NCI-H1436 treated with DMSO at 0.1 percent for 48 hours (cell line): ENCODE data around the gene PDE4D.
"Not testable (repeated sequence)": the region's sequence is repeated elsewhere in the genome, so short reads cannot be mapped to it uniquely, and the experiment has no call there.

Experiments
- DNase-seq: peaks from one replicate; lab custom pipeline; 2025; lab: John Stamatoyannopoulos, UW

The PDE4D gene

GRCh38 chr5:59608745-59609144, 284.8 kb downstream of the PDE4D start:
- DNase-seq = no peak

DNA sequence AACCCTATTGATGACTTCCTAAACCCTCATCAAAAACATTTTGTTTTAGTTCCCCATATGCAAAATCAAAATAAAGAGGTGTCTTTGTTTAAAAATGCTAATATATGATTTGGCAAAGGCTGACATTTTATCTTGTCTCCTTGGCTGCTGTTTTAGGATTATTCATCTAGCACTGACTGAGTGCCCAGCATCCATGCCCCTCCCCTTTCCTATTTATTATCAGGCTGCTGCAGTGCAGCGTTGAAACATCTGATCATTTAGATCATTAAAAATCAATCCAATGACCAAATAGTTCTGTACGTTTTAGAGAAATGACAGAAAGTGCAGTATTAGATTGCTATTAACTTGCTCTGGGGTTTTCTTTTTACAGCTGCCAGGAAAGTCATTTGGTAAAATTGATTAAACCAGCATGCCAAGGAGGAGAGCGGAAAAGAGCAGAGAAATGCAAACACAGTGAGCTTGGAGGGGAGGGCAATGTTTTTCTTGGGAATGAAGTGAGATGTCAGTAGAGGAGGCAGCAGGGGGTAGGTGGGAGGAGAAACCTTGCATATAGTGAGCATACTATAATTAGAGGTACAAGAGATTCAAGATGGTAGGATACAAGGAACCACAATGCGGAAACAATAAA, 286.3 kb downstream of the PDE4D start:
- DNase-seq = no peak

DNA sequence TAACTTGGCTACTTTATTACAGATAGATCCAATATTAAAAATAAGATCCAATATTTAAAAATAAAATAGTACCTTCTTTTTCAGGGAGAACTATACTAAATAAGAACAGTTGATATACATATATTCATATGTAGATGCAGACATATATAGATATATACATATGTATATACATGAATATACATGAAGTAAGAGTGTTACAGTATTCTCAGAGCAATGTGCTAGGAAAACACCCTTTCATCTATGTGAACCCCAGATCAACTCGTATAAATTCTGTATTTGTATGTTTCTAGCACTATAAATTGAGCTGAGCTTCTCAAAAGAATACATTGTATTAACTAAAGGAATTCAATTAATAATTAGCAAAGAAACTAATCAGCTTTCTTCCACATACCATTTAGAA, 287.6 kb downstream of the PDE4D start:
- DNase-seq = no peak

GRCh38 chr5:59604111-59604510, 289.4 kb downstream of the PDE4D start:
- no peak for DNase-seq

DNA sequence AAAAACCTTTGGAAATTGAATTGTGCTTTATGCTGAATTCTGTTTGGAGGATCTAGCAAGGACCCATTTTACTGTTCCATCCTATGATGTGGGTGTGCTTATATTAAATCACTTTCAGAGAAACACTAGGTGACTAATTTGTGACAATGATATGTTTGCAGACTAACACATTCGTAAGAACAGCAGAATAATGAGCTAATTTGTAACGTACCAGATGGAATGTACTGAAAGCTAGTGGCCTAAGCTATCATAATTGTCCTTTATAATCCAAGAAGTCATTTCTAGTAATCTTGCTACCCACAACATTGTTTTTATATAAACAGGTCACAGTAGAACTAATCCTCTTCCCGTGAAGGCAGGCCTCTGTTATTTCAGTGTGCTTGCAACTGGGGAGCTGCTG, 292.5 kb downstream of the PDE4D start:
- peak; percentile 23 for DNase-seq

- no peak for DNase-seq
Observed at GRCh38 chr5:59600153-59600552, 293.4 kb downstream of the PDE4D start.

DNA sequence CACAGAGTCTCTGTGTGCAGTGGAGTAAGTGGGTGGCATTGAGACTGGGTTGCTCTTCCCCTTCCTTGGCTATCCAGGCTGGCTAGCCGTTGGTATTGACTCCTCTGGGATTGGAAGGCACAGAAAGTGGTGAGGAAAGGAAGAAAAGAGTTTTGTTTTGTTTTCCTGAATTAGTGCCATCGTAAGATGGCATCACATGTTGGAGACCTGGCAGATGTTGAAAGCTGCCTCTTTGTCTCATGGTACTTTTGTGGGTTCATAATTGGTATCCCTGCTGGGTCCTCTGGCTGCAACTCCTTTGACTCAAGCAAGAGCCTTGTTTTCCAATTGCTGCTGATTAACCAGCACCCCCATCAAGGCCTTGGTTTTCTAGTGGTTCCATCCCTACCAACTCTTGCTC, 293.8 kb downstream of the PDE4D start:
- DNase-seq = no peak

DNA sequence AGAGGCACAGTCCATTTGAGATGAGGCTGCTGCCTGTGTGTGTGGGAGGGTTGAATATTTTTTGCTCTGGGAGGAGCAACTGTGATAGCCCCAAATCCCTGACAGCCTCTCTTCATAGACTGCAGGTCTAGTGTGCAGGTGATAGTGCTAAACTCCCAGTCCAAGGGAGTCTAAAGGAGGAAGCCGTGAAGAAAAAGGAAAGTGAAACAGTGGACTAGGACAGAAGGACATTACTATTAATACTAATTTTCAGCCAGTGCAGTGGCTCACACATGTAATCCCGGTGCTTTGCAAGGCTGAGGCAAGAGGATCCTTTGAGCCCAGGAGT, 295.0 kb downstream of the PDE4D start:
- no peak for DNase-seq

GRCh38 chr5:59597690-59598546, 295.6 kb downstream of the PDE4D start:
- no peak for DNase-seq

- no peak for DNase-seq
Observed at GRCh38 chr5:59596586-59597350, 296.8 kb downstream of the PDE4D start.

- not testable (repeated sequence) for DNase-seq
Observed at GRCh38 chr5:59594118-59594517, 299.4 kb downstream of the PDE4D start.

DNA sequence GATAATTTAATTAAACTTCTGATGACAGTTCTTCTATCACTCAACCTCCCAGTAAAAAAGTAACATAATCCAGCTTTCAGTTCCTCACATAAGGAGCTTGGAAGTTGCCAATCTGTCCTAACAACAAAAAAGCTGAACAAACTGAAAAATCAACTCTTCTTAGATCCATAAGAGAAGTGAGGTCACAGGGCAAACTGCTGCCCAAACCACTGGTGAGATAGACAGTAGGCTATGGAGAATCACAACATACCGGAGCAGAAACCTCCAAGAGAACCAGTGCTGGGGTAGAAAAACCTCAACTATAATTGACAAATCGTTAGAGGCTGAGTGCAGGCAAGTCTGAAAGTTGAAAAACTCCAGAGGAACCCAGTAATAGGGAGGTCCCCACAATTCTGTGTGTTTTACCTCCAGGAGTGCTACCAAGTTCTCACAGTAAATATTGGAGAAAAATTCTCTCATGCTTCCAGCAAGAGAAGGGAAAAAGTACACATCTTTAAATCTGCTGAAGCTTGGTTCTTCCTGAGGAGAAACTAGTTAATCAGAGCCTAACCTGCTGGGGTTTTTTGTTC, 300.0 kb downstream of the PDE4D start:
- DNase-seq = no peak

GRCh38 chr5:59592101-59592500, 301.4 kb downstream of the PDE4D start:
- no peak for DNase-seq

GRCh38 chr5:59591162-59591561, 302.4 kb downstream of the PDE4D start:
- DNase-seq = no peak

- no peak for DNase-seq
Observed at GRCh38 chr5:59588922-59589321, 304.6 kb downstream of the PDE4D start.

DNA sequence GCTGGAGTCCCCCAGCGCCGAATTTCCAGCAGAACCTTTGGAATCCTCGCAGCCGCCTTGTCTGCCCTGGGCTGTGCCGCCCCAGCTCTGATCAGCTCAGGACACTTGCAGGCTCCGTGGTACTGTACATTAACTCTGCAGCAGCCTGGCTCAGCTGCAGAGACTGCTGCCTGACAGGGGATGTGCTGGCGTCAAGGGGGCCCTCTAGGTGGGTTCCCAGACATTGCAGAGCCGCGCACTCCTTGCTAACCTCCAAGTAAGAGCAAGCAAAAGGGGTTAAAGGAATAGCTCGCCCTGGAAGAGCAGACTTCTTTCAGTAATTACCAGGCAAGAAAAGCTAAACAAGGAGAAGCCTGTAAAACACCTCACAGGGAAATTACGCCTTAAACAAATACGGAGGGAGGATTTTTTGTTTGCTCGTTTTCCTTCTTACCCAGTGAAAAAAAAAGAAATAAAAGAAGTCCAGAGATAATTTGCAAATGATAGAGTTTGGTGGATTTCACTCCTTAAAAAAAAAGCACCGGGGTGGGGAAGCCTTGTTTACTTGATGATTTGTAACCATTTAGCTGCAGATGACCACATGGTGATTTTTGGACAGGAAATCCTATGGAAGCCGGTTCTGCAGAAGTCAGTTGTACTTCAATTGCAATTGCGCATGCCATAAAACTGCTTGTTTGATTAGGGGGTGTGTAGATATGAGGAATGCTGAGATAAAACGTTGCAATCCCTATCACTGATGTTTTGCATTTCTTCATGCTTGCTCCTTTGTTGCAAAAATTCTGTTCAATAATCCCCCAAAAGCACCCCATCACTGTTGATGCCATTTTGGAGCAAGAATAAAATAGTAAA, 305.8 kb downstream of the PDE4D start:
- DNase-seq = peak; percentile 78

DNA sequence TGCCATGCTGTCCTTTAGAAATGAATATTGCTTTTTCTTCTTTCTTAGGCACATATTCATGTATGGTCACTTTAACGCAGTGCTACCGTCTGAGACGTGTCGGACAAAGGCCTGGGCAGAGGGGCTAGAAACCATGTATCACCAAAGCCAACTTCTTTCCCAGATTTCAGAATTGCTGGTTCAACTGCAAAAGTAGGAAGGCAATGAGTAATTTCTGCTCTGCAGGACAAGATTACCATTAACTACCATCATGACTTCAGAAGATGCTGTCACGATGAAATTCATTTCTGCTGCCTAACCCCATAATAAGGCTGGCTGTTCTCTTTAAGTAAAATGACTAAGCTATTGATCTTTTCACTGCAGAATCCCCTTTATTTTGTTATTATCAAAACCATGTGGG, 306.7 kb downstream of the PDE4D start:
- DNase-seq = no peak

DNA sequence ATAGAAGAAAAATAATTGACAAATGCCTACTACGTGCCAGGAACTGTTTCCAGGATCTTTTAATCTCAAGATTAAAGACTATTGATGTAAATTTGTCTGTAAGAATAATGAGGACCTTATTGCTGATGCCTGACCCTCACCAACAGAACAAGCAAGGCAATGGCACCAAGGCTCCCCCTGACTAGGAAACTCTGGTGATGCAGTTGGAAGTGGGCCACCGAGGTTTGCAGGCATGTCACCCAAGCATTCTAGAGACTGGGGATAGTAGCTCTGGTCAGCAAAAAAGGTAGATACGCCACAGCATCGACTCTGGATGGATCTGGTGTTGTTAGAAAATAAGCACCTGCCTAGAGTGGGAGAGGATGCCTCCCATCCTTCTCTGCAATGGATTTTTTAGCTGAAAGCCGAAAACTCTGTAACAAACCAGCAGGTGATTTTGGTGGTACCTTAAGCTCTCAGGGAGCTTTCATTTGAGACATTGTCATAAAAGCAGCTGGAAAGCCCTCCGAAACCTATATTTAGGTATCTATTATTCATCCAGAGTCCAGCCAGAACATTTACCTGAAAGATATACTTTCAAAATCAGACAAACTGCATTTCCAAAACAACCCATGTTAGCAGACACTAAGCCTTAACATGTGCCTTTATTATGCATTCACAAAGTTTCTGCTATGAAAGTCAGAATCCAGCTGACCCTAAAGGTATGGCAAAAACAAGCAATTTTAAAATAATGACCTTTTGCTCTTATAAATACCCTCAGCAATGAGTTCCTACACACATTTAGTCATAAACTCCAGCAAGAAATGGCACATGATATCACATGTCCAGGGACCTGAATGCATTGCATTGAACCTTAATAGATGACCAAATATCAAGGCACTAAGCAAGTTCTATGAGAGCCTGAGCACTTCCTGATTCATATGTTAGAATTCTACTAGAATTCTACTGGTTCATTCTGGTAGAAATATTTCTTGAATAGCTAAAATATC, 308.4 kb downstream of the PDE4D start:
- no peak for DNase-seq

DNA sequence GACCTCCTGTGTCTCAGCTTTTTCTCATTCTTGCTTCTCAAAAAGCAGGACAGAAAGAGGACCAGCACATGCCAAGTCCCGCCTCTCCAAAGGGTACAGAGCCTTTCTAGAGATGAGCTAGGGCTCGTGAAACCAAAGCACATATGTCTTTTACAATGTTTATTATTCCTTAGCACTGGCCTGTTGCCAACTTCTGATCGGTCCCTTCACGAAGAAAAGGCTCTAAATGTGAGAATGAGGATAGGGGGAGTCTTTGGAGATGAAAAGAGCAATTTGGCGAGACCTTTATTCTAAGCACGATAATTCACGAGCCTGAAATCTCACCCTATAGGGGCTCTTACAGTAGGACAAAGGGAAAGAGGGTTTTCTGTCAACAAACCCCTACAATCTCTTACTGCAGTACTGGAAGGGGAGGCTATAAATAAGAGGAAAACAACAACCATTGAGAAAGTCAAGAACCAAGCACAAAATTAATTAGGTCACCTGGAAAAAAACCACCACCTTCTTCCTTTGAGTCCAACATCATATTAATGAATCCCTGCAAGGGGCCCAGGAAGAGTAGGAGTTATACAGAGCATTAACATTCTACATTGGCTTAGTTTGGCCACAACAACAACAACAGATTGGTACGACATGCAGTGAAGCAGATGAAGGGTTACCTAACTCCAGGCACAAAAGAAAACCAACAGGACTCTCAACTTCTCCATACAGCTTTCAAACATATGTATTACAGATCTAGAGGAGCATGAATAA, 309.5 kb downstream of the PDE4D start:
- no peak for DNase-seq
